Prostate gland (tissue), 2 donors: ENCODE data around the gene EPHB2. TPM values are rescaled to one million over a fixed set of nuclear protein-coding genes. Genes with fewer than 3 reads are reported as not detected.

Source experiments
- DNase-seq: peaks from one replicate; pipeline ENCODE4 v3.0.0-alpha.2; 2019; ENCODE audit warnings: low spot score
- H3K27ac ChIP-seq, 2 donors: fragments of 200-600 bp; sonication (generic); 2 replicates each; pipeline ENCODE4 v1.5.1; 2017 to 2019
- H3K27me3 ChIP-seq: fragments of 200-600 bp; sonication (generic); replicated peaks from 2 replicates; pipeline ENCODE4 v1.5.1; 2019; ENCODE audit not compliant: insufficient read depth
- H3K36me3 ChIP-seq, 2 donors: fragments of 200-600 bp; sonication (generic); 1 replicate in 1 of 2; 2 replicates in 1 of 2; pipeline versions ENCODE4 v1.5.1 to v1.8.1; 2017 to 2019
- H3K4me1 ChIP-seq: fragments of 200-600 bp; sonication (generic); replicated peaks from 2 replicates; pipeline ENCODE4 v1.5.1; 2019
- H3K4me3 ChIP-seq, 2 donors: fragments of 200-600 bp; sonication (generic); 2 replicates each; pipeline ENCODE4 v1.5.1; 2017 to 2019
- H3K9me3 ChIP-seq: fragments of 200-600 bp; sonication (generic); 2 replicates; pipeline ENCODE4 v1.5.1; 2017
- POLR2A ChIP-seq: fragments of 450-650 bp; IDR thresholded peaks from one replicate; pipeline ENCODE4 v1.6.1; 2016; ENCODE audit warnings: antibody characterized with exemption, mild to moderate bottlenecking
- POLR2AphosphoS5 ChIP-seq: sonication (generic); formaldehyde crosslinking; IDR thresholded peaks from one replicate; pipeline ENCODE4 v1.6.1; 2017; ENCODE audit warnings: antibody characterized with exemption
- WGBS: methylation state at CpG from one replicate; pipeline ENCODE4 v1.1.5; 2018; 5-methylcytosine and 5-hydroxymethylcytosine counted together
- intact Hi-C: fragments of 100-400 bp; cut with DNase I; formaldehyde crosslinking; loops from one replicate; pipeline ENCODE4 v1.14.2; 2022
- total RNA-seq, 2 donors: library from RNA; depleted of rRNA; stranded (reverse); fragments of >200 nt; gene quantifications; one replicate each; pipeline ENCODE4 v1.1.0, GENCODE V29; 2016
- TF ChIP-seq, protein P1 (sequence below), 4 experiments: fragments of 200-600 bp in 2 of 4; fragments of 450-650 bp in 2 of 4; sonication (generic) in 2 of 4; IDR thresholded peaks; 1 replicate in 3 of 4; 2 replicates in 1 of 4; pipeline ENCODE4 v1.5.1; 2016 to 2019; ENCODE audit warnings: antibody characterized with exemption in 4 of 4, mild to moderate bottlenecking in 2 of 4, moderate library complexity in 2 of 4

The EPHB2 gene
- total RNA-seq, 2 donors from 2014 or later = 6.4 to 7.4 TPM

DNA sequence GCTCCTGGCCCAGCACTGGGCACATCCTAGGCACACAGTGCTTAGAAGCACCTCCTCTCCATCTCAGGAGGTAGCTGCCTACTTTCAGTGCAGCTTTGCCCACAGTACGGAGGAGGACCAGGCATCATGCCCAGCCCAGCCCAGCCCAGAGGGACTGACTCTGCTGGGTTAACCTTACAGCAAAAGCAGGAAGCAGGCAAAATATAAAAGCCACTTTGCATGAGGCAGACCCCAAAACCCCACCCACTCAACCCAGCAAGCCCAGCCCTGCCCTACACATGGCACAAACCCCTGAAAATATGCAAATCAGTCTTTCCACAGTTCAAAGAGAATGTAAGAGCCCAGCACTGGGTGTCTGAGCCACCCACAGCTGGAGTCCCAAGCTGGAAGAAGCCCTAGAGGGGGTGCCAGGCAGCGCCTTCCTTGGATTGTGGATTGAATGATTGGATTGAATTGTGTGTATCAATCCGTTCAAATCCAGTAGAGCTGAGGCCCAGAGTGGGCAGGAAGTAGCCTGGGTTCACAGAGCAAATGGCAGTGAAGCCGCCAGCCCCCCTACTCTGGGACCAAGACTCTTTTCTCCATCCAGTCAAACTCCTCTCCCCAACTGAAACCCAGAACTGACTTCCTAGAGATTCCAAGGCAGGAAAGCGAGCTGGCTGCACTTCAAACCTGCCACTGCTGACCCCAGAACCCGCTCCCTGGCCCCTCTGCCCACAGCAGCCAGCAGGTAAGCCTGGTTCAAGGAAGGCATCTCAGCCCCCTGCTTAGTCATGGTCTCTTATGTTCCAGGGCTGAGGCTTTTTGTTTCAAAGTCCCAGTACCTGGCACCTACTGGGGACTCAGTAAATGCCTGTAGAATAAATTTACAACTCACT lies 144.3 kb downstream of the EPHB2 start:
- H3K9me3 ChIP-seq = no peaks in the 10 kb centered on the region
- no peak overlapping the region for H3K27ac ChIP-seq
- intact Hi-C loops = no loop called here
- H3K4me1 ChIP-seq = no peaks in the 10 kb centered on the region
- H3K27me3 ChIP-seq = no peaks in the 10 kb centered on the region
- no peak for DNase-seq
- no peaks in the 10 kb centered on the region for H3K36me3 ChIP-seq
- TF ChIP-seq, protein P1, sequence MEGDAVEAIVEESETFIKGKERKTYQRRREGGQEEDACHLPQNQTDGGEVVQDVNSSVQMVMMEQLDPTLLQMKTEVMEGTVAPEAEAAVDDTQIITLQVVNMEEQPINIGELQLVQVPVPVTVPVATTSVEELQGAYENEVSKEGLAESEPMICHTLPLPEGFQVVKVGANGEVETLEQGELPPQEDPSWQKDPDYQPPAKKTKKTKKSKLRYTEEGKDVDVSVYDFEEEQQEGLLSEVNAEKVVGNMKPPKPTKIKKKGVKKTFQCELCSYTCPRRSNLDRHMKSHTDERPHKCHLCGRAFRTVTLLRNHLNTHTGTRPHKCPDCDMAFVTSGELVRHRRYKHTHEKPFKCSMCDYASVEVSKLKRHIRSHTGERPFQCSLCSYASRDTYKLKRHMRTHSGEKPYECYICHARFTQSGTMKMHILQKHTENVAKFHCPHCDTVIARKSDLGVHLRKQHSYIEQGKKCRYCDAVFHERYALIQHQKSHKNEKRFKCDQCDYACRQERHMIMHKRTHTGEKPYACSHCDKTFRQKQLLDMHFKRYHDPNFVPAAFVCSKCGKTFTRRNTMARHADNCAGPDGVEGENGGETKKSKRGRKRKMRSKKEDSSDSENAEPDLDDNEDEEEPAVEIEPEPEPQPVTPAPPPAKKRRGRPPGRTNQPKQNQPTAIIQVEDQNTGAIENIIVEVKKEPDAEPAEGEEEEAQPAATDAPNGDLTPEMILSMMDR (IDR thresholded peaks at IDR 0.05) = no peak
- TF ChIP-seq POLR2AphosphoS5 = no peak
- no peak overlapping the region for H3K4me3 ChIP-seq
- 69% methylated on average over 6 of the region's 6 CpGs for WGBS

DNA sequence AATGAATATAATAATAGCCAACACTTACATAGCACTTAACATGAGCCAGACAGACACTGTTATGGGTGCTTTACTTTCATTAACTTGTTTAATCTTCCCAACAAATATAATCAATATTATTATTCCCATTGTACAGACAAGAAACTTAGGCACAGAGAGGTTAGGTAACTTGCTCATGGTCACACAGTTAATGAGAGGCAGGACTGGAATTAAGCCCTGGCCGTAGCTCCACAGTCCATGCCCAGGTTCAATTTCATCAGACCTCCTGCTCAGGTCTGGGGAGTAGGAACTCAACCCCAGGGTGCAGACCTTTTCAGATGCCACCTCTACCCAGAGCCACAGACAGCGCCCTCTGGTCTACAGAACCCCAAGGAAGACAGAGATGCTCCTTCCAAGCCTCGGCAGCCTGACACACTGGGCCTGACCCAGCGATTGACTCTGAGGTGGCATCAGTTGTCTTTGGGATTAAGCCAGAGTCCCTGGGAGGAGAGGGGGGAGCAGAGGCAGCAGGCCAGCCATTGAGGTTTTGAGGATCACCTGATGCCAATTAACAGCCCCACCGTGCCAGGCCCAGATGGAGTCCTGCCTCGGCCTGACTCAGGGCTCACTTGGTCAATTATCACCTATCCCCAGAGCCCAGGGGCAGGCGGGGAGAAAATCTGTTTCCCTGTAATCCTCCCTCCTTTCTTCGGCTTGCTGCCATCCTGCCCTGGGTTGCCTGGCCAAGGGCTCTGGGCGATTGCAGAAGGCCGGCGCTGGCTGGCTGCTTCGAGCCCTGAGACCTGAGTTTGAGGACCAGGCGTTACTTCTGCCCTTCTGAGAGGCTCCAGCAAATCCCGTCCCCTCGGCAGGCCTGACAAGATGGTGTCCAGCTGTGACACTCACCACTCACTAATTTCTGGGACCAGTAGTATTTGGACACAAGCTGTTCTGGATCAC lies 145.3 kb downstream of the EPHB2 start:
- intact Hi-C loops = no loop called here
- H3K9me3 ChIP-seq = no peaks in the 10 kb centered on the region
- no peak for DNase-seq
- no peaks in the 10 kb centered on the region for H3K36me3 ChIP-seq
- no peaks in the 10 kb centered on the region for H3K27me3 ChIP-seq
- no peak overlapping the region for H3K4me3 ChIP-seq
- 63% methylated on average over 15 of the region's 15 CpGs for WGBS
- no peak overlapping the region for H3K27ac ChIP-seq
- H3K4me1 ChIP-seq = no peaks in the 10 kb centered on the region
- no peak for TF ChIP-seq POLR2A
- TF ChIP-seq, protein P1 (IDR thresholded peaks at IDR 0.05) = no peak
- no peak for TF ChIP-seq POLR2AphosphoS5

DNA sequence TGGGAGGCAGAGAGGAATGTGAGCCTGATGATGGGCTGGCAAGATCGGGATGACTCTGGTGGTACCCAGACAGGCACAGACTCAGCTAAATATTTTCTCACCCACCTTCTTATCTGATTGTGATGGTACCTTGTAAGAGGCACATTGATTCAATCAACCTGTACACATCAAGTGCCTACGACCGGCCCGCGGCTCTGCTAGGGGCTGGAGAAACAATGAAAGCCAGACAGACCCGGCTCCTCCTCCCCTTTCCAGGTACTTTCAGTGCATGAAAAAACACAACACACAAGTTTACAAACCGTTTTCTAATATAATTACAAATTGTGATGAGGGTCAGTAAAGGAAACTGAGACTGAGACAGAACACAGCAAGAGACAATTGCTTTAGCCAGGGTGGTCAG lies 147.0 kb downstream of the EPHB2 start:
- 92% methylated on average over 7 of the region's 7 CpGs for WGBS
- Histone ChIP-seq H3K9me3 (no peaks in the 10 kb centered on the region), H3K4me1 (no peaks in the 10 kb centered on the region), H3K4me3 (no peak overlapping the region), H3K27me3 (no peaks in the 10 kb centered on the region), H3K27ac (no peak overlapping the region), H3K36me3 (no peaks in the 10 kb centered on the region)
- DNase-seq = no peak
- intact Hi-C loops = no loop called here
- TF ChIP-seq, protein P1 (IDR thresholded peaks at IDR 0.05) = no peak
- TF ChIP-seq POLR2A (no peak), POLR2AphosphoS5 (no peak)

DNA sequence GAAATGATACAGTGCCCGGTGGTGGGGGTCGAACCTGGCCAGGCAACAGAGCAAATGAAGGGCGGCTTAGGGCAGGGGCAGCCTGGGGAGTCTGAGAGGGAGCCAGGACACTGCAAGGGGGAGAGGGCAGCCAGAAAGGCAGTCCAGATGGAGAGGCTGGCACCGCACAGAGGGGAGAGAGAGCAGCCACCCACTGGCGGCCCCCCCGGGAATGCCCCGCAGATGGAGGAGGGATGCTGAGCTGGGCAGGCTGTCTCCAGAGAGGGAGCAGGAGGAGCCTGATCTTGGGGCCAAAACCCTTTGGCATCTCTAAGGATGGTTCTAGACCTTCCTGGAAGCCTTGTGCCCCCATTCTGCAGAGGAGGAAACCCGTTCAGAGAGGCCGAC lies 149.8 kb downstream of the EPHB2 start:
- no peak for TF ChIP-seq POLR2AphosphoS5
- TF ChIP-seq, protein P1 (IDR thresholded peaks at IDR 0.05) = no peak
- TF ChIP-seq POLR2A = no peak
- H3K36me3 ChIP-seq = no peaks in the 10 kb centered on the region
- H3K4me1 ChIP-seq = no peaks in the 10 kb centered on the region
- DNase-seq = no peak
- H3K9me3 ChIP-seq = no peaks in the 10 kb centered on the region
- H3K27ac ChIP-seq = no peak overlapping the region
- H3K4me3 ChIP-seq = no peak overlapping the region
- intact Hi-C loops = no loop called here
- no peaks in the 10 kb centered on the region for H3K27me3 ChIP-seq
- WGBS = 85% methylated on average over 9 of the region's 9 CpGs
